SJSA1 (cell line): ENCODE results near the gene PSMD6. TPM values are rescaled to one million over a fixed set of nuclear protein-coding genes. Genes with fewer than 3 reads are reported as not detected.

Experiments
- DNase-seq, 2 experiments: peaks; one replicate each; pipeline ENCODE4 v3.0.0-alpha.2; 2015 to 2020; ENCODE audit warnings: low spot score in 2 of 2, low read depth in 1 of 2
- H3K27ac ChIP-seq: fragments of 250-450 bp; sonication (Bioruptor Pico); 2 replicates; pipeline ENCODE4 v1.5.1; 2020; ENCODE audit warnings: mild to moderate bottlenecking, moderate library complexity
- H3K27me3 ChIP-seq: fragments of 250-450 bp; sonication (Bioruptor Pico); replicated peaks from 2 replicates; pipeline ENCODE4 v1.5.1; 2020; ENCODE audit warnings: mild to moderate bottlenecking, moderate library complexity
- H3K36me3 ChIP-seq: fragments of 250-450 bp; sonication (Bioruptor Pico); 2 replicates; pipeline ENCODE4 v1.5.1; 2020; ENCODE audit warnings: mild to moderate bottlenecking
- H3K4me1 ChIP-seq: fragments of 250-450 bp; sonication (Bioruptor Pico); replicated peaks from 2 replicates; pipeline ENCODE4 v1.6.1; 2021; ENCODE audit warnings: mild to moderate bottlenecking
- H3K4me3 ChIP-seq: fragments of 250-450 bp; sonication (Bioruptor Pico); 2 replicates; pipeline ENCODE4 v1.5.1; 2020; ENCODE audit warnings: mild to moderate bottlenecking
- H3K9me3 ChIP-seq: fragments of 250-450 bp; sonication (Bioruptor Pico); replicated peaks from 2 replicates; pipeline ENCODE4 v1.5.1; 2020; ENCODE audit warnings: mild to moderate bottlenecking
- total RNA-seq: library from RNA; depleted of rRNA; stranded (reverse); fragments of >200 nt; shearing (Covaris generic); gene quantifications from 2 replicates; pipeline ENCODE4 v1.2.3, GENCODE V29; 2014

Gene PSMD6
- total RNA-seq, 1 experiment from 2014 or later = 135 TPM

DNA sequence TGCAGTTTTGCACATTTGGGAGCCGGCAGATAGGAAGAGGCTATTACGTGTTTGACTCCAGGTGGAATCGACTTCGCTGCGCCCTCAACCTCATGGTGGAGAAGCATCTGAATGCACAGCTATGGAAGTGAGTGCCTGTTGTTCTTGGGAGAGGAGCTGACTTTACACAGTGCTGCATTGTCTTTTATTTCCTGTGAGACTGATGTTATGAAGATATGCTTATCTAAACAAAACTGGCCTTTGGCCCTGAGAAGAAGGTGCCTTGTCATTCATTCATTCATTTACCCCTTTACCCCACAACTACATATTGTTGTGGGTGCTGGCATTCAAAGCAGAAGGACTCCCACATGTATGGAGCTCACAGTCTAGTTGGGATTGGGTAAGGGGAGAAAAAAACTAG lies 32.6 kb downstream of the PSMD6 start:
- DNase-seq = no peak
- H3K4me3 ChIP-seq = no peak overlapping the region
- no peaks in the 10 kb centered on the region for H3K4me1 ChIP-seq
- no peaks in the 10 kb centered on the region for H3K9me3 ChIP-seq
- no peak overlapping the region for H3K27ac ChIP-seq
- H3K36me3 ChIP-seq = peaks cover 81% of the 10 kb centered on the region
- H3K27me3 ChIP-seq = no peaks in the 10 kb centered on the region

DNA sequence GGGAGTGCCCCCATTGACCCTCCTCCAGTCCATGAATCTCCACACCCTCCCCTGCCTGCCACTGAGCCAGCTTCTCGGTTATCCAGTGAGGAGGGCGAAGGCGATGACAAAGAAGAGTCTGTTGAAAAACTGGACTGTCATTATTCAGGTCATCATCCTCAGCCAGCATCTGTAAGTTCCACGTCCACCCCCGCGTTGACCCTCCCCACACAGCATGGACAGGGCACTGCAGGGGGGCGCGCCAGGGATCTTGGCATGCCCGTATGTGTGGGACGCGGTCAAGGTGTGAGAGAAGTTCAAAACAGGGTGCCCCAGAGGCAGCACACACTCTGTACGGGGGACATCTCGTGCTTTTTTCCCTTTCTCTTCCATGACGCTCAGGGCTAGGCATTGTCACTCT lies 33.1 kb downstream of the PSMD6 start:
- Histone ChIP-seq H3K4me1 (no peaks in the 10 kb centered on the region), H3K36me3 (peaks cover 81% of the 10 kb centered on the region), H3K27me3 (no peaks in the 10 kb centered on the region), H3K9me3 (no peaks in the 10 kb centered on the region), H3K4me3 (no peak overlapping the region), H3K27ac (no peak overlapping the region)
- DNase-seq = no peak

DNA sequence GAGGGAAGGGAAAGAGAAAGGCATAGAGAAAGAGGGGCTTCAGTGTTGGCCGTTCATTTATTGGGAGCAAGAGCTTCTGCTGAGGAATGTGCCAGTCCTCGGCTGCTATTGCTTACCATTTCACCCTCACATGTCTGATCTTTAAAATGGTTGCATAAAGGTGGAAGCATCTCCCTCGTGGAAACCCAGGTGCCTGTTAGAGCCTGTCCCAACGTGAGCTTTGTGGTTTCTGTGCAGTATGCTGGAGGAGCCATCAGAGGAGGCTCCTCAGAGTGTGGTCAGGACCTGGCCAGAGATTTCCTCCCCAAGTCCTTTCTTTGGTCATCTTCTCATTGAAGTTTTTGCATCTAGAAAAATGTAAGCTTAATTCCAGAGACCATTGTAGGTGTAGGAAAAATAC lies 34.4 kb downstream of the PSMD6 start:
- Histone ChIP-seq H3K36me3 (peaks cover 78% of the 10 kb centered on the region), H3K27me3 (no peaks in the 10 kb centered on the region), H3K4me3 (no peak overlapping the region), H3K9me3 (no peaks in the 10 kb centered on the region), H3K4me1 (no peaks in the 10 kb centered on the region), H3K27ac (no peak overlapping the region)
- no peak for DNase-seq

DNA sequence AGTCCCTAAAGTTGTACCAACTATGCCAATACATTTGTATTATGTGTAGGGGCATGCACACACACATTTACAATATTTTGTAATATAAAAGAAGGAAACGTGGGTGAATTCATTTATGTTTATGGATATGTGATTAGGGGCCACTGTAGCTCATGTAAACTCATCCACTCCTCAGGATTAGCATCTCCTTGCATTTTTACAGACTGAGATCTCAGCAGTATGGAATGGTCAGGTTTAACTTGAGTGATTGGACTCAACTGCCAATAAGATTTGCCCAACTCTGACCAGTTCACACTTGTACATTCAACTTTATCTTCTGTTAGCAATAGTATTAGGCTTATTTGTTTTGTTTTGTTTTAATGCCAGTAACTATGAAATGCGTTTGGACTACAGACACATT lies 36.5 kb downstream of the PSMD6 start:
- no peak overlapping the region for H3K4me3 ChIP-seq
- no peak for DNase-seq
- H3K4me1 ChIP-seq = no peaks in the 10 kb centered on the region
- no peaks in the 10 kb centered on the region for H3K27me3 ChIP-seq
- H3K9me3 ChIP-seq = no peaks in the 10 kb centered on the region
- no peak overlapping the region for H3K27ac ChIP-seq
- H3K36me3 ChIP-seq = peaks cover 69% of the 10 kb centered on the region

- no peaks in the 10 kb centered on the region for H3K4me1 ChIP-seq
- no peak overlapping the region for H3K27ac ChIP-seq
- no peak for DNase-seq
- no peaks in the 10 kb centered on the region for H3K9me3 ChIP-seq
- no peaks in the 10 kb centered on the region for H3K27me3 ChIP-seq
- peaks cover 63% of the 10 kb centered on the region for H3K36me3 ChIP-seq
- H3K4me3 ChIP-seq = no peak overlapping the region
Measured at GRCh38 chr3:63986146-63986545, 37.1 kb downstream of the PSMD6 start.

GRCh38 chr3:63984391-63984790 lies 38.9 kb downstream of the PSMD6 start:
- Histone ChIP-seq H3K36me3 (peaks cover 62% of the 10 kb centered on the region), H3K27me3 (no peaks in the 10 kb centered on the region), H3K9me3 (no peaks in the 10 kb centered on the region), H3K27ac (no peak overlapping the region), H3K4me3 (no peak overlapping the region), H3K4me1 (no peaks in the 10 kb centered on the region)
- no peak for DNase-seq

GRCh38 chr3:63981980-63982379 lies 41.3 kb downstream of the PSMD6 start:
- H3K4me3 ChIP-seq = no peak overlapping the region
- no peaks in the 10 kb centered on the region for H3K27me3 ChIP-seq
- H3K27ac ChIP-seq = no peak overlapping the region
- no peaks in the 10 kb centered on the region for H3K9me3 ChIP-seq
- no peak for DNase-seq
- H3K36me3 ChIP-seq = peaks cover 45% of the 10 kb centered on the region
- H3K4me1 ChIP-seq = no peaks in the 10 kb centered on the region

DNA sequence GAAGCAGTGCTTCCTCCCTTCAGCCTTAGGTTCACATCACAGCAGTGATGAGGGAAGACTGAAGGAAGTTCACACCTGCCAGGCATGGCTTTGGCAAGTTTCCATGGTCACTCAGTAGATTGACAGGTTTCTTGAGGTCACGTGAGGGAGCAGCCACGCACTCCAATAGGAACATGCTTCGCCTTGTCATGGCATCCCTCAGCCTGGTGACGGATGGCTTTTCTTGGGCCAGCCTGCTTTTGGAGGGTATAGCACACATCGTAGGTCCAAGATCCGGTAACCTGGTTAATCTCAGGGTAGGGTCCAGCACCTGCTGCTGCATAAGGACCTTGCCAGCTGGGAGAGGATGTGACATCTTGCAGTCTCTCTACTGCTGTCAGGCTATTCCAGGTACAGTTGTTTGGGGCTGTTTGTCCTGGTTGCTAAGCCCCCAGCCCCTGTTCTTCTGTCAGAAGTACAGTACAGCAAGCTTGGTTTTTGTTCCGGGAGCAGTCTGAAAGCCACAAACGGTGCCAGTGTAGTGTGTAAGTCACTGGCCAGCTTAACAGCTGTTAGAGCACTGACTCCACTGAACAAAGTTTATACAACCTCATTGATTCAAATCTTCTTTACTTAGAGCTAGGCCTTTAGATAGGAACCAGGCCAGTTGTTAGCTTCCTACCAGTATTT lies 42.3 kb downstream of the PSMD6 start:
- Histone ChIP-seq H3K27me3 (no peaks in the 10 kb centered on the region), H3K9me3 (no peaks in the 10 kb centered on the region), H3K27ac (no peak overlapping the region), H3K4me3 (no peak overlapping the region), H3K36me3 (peaks cover 43% of the 10 kb centered on the region), H3K4me1 (peaks cover 9% of the 10 kb centered on the region)
- no peak for DNase-seq

GRCh38 chr3:63980019-63980418 lies 43.3 kb downstream of the PSMD6 start:
- no peaks in the 10 kb centered on the region for H3K27me3 ChIP-seq
- H3K9me3 ChIP-seq = no peaks in the 10 kb centered on the region
- peaks cover 14% of the 10 kb centered on the region for H3K4me1 ChIP-seq
- H3K27ac ChIP-seq = no peak overlapping the region
- no peak overlapping the region for H3K4me3 ChIP-seq
- H3K36me3 ChIP-seq = peaks cover 34% of the 10 kb centered on the region
- no peak for DNase-seq

GRCh38 chr3:63979093-63979885 lies 44.0 kb downstream of the PSMD6 start:
- Histone ChIP-seq H3K36me3 (peaks cover 27% of the 10 kb centered on the region), H3K4me3 (no peak overlapping the region), H3K27ac (no peak overlapping the region), H3K4me1 (peaks cover 14% of the 10 kb centered on the region), H3K9me3 (no peaks in the 10 kb centered on the region), H3K27me3 (no peaks in the 10 kb centered on the region)
- DNase-seq = no peak

- Histone ChIP-seq H3K4me1 (peaks cover 14% of the 10 kb centered on the region), H3K36me3 (peaks cover 22% of the 10 kb centered on the region), H3K27me3 (no peaks in the 10 kb centered on the region), H3K27ac (no peak overlapping the region), H3K4me3 (no peak overlapping the region), H3K9me3 (no peaks in the 10 kb centered on the region)
- no peak for DNase-seq
Measured at GRCh38 chr3:63977893-63978292, 45.4 kb downstream of the PSMD6 start.

DNA sequence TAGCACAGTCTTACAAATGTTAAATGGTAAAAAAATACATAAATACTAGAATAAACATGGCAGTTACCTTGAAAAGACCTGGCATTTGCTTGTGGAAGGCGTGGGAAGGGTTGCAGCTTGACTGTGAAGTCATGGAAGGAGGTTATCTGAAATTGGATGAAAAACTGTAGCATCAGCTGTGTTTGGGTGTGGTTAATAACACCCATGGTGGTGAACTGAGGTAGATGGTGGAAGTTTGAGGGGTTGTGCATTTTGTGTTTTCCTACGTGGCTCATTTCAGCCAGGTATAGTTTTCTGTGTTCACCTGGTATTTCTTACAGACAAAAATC lies 46.5 kb downstream of the PSMD6 start:
- no peak for DNase-seq
- Histone ChIP-seq H3K9me3 (no peaks in the 10 kb centered on the region), H3K36me3 (peaks cover 16% of the 10 kb centered on the region), H3K4me3 (no peak overlapping the region), H3K27ac (no peak overlapping the region), H3K27me3 (no peaks in the 10 kb centered on the region), H3K4me1 (peaks cover 24% of the 10 kb centered on the region)

- H3K36me3 ChIP-seq = peaks cover 16% of the 10 kb centered on the region
- H3K27me3 ChIP-seq = no peaks in the 10 kb centered on the region
- H3K4me1 ChIP-seq = peaks cover 26% of the 10 kb centered on the region
- DNase-seq = peak in 1 of 2 experiments; percentile 26
- H3K4me3 ChIP-seq = no peak overlapping the region
- H3K9me3 ChIP-seq = no peaks in the 10 kb centered on the region
- no peak overlapping the region for H3K27ac ChIP-seq
Measured at GRCh38 chr3:63976161-63976871, 47.0 kb downstream of the PSMD6 start.

- H3K27me3 ChIP-seq = no peaks in the 10 kb centered on the region
- no peak overlapping the region for H3K4me3 ChIP-seq
- peaks cover 13% of the 10 kb centered on the region for H3K36me3 ChIP-seq
- no peaks in the 10 kb centered on the region for H3K9me3 ChIP-seq
- H3K27ac ChIP-seq = no peak overlapping the region
- peak in 1 of 2 experiments; percentile 37 for DNase-seq
- peaks cover 26% of the 10 kb centered on the region for H3K4me1 ChIP-seq
Measured at GRCh38 chr3:63975723-63976122, 47.6 kb downstream of the PSMD6 start.
